Stimulated activated CD4-positive, alpha-beta T cell treated with anti-CD3 and anti-CD28 coated beads, Interleukin-12 subunit alpha, Interleukin-12 subunit beta, amount 100 ng/mL, for 4 hours (primary cell): Measurements from ENCODE around the gene LSM3.

ENCODE experiments used
- DNase-seq: peaks from one replicate; pipeline ENCODE4 v3.0.0-alpha.2; 2020

Gene LSM3

DNA sequence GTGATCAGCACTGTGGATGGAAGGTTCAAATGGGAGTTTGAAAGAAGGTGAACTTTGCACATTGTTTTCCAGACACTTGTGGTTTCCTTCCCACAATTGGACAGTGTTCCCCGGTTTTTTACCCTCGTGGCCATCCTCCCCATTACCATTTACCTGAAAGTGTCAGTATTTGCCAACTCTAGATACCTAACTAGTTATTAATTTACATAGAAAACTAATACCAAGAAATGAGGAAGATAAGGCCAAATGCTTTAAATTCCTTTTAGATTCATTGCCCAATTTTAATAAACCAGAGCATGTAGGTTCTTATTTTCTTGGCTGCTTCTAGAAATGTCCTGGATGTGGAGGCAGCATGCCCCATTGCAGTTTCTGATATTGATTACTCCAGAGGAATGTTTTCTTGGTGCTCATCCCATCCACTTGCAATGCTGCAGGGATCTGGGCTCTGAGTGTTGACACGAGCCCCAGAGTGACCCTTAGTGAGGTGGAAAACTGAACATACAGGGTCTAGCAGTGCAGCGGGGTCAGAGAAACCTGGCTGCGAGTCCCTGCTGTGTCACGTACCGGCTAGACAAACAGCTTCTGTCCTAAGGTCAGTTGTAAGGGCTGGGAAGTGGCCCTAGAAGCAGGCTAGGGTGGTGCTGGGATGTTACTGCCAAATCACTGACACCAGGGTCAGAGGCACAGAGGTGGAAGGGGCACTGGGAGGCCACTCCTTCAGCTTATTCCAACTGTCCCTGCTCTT is 23.5 kb downstream of the LSM3 start:
- DNase-seq, result no peak

GRCh38 chr3:14202874-14203520 is 24.4 kb downstream of the LSM3 start:
- DNase-seq, result no peak

- peak; percentile 16 for DNase-seq
Observed at GRCh38 chr3:14203521-14204079, 25.0 kb downstream of the LSM3 start.

DNA sequence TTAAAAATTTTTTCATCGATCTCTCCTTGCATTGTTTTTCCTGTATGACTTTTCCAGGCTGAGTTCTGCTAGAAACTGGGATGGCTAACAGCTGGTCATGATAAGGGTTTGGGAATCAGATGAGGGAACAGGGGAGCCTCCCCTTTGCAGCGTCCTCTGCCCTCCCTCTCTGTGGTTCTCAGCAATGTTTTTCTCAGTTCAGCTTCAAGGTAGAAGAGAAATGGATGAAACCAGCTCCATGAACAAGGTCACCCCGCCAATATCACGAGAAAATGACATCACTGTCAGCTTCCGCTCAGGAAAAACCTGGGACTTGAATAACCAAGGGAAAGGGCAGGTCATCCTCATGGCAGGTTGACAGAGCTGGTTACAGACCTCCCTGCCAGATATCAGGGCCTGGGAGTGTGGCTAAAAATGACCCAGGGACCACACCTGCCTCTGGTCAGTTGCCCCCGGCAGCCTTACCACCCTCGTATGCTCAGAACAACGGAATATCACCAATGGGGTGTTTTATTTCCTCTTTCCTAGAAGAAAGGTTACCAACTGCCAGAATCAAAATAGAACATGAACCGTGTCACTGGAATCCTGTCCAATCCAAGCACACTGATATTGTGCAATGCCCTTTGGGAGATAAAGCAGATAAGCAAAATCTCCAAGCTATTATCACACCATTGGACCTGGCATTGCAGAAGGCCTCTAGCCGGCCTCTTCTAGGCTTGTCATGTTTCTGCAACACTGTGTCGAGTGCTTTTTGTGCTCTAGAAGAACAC is 26.1 kb downstream of the LSM3 start:
- DNase-seq, result no peak

DNA sequence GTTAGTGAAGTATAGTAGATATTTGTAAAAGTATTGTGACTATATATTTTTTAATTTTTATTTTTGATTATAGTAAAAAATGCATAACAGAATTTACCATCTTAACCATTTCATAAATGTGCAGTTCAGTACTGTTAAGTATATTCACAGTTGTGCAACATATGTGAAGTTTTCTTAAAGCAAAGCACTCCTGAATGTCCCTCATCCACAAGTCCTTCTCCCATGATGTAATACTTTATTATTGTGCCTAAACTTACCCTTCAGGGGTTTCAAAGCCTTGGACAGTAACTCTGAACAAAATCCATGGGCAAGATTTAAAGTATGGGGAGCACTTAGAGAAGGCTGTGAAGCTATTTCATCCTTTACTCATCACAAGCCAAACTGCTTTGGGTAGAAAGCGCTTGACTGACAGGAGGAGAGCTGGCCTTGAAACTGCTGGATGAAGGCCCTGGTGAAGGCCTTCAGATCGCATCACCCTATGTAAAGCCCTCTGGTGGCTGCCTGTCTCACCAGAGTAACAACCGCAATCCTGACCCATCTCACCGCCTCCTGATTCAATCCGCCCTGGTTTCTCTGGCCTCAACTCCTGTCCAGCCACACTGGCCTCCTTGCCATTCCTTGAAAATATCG is 28.0 kb downstream of the LSM3 start:
- no peak for DNase-seq

- no peak for DNase-seq
Observed at GRCh38 chr3:14208168-14208567, 29.6 kb downstream of the LSM3 start.

- no peak for DNase-seq
Observed at GRCh38 chr3:14208977-14209394, 30.4 kb downstream of the LSM3 start.

DNA sequence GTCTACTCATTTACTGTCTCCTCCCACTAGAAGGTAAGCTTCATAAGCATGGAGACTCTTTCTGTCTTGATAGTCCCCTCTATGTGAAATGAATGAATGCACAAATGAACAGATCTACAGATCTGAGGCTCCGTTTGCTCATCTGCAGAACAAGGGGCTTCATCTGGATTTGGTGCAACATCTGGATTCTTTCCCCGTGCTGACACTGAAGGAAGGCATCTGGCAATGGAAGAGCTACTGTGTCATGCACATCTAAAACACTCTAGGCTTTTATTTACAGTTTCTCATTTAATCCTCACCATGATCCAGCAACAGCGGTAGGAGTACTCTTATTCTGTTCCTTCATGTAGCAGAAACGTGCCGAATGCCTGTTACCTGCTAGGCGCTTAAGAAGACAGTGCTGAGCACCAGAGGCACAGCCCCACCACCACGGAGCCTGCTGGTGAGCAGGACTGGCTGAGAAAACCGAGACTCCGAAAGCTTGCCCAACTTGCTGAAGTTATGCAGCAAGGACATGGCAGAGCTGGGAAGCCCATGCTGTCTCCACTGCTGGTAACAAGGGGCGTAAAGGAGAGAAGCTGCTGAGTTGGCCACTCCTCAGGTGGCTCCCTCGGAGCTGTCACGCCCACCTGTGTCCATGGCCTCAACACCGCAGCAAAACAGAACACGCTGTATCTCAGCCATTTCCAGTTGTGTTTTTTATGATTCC is 31.1 kb downstream of the LSM3 start:
- no peak for DNase-seq

DNA sequence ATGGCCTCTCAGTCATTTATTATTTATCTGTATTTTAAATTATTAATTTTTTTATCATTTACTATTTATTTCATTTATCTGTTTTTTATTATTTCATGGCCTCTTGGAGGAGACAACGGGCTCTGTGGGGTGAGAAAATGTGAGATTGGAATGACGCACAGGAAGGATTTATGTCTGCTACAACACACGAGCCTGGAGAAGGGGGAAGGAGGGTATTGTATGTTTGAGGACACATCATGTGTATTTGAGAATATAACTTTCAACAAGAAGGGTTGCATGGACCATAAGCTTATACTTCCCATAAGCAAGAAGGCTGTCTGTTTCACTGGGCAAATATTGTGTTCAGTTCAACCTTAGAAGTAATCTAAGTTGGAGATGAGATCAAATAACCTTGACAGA is 31.7 kb downstream of the LSM3 start:
- no peak for DNase-seq

DNA sequence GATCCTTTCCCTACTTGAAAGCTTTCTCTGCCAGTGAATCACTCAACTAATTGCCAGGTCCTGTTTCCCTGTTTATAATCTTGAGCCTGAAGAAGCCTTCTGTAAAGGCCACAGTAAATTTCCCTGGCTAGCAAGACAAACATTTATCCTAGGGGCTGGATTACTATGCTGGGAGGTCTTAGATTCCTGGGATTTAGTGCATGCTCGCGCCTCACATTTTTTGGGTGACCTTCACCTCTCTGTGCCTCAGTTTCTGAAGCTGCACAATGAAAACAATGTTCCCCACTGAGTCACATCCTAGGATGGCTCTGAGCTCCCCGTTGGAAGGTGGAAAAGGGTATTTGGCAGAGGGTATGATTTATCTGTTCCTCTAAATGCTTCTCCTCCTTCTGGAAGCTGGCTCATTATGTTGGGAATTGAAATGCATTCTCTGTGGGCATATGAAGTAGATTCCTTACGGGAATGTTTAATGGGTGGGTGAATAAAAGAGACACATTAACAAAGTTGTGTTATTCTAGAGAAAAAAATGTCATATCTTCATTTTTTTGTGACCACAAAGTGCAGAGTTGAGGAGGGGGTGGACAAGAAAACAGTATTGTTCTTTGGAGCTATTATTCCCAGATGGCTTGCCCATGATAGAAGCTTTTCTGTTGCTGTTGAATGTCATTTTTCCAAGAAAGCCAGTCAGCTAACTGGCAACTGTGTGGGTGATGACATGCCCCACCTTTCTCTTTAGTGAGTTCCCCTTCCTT is 32.4 kb downstream of the LSM3 start:
- no peak for DNase-seq

- DNase-seq, result no peak
Observed at GRCh38 chr3:14211621-14212020, 33.0 kb downstream of the LSM3 start.

- no peak for DNase-seq
Observed at GRCh38 chr3:14212032-14212431, 33.4 kb downstream of the LSM3 start.

DNA sequence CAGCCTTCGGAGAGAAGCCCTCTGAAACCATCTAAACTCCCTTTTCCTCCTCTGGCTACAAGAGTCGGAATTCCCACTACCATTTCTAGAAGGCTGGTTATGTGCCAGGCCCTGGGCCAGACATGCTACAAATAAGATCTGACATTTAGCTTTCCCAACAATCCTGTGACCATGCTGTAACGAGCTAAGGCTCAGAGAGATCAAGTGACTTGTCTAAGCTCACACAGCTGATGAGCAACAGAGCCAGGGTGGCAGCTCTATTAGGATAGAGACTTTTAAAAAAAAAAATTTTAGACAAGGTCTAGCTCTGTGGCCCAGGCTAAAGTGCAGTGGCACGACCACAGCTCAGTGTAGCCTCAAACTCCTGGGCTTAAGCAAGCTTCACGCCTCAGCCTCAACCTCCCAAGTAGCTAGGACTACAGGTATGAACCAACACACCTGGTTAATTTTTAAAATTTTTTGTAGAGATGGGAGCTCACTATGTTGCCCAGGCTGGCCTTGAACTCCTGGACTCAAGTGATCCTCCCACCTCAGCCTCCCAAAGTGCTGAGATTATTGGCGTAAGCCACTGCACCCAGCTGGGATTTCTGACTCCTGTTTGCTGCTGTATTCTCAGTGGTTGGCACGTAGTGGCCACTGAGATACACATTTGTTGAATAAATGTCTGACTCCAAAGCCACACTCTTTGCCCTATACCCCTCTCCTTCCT is 34.6 kb downstream of the LSM3 start:
- DNase-seq, result no peak

DNA sequence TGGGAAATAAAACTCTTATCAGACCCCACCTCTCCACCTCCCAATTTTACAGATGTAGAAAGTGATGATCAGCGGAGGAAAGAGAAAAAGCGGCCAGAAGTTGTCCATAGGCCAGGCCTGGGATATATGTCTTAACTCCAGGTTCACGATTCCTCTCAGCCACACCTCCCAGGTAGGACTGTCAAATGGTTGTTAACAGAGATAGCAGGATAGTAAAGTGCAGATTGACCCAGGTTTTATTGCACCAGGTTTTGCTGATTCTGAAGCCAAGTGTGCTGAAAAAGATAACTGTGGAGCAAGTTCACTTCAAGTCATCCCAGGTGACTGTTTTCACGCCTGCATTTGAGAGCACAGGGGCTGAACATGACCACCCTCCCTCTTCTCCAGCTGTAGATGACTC is 36.1 kb downstream of the LSM3 start:
- DNase-seq, result no peak

DNA sequence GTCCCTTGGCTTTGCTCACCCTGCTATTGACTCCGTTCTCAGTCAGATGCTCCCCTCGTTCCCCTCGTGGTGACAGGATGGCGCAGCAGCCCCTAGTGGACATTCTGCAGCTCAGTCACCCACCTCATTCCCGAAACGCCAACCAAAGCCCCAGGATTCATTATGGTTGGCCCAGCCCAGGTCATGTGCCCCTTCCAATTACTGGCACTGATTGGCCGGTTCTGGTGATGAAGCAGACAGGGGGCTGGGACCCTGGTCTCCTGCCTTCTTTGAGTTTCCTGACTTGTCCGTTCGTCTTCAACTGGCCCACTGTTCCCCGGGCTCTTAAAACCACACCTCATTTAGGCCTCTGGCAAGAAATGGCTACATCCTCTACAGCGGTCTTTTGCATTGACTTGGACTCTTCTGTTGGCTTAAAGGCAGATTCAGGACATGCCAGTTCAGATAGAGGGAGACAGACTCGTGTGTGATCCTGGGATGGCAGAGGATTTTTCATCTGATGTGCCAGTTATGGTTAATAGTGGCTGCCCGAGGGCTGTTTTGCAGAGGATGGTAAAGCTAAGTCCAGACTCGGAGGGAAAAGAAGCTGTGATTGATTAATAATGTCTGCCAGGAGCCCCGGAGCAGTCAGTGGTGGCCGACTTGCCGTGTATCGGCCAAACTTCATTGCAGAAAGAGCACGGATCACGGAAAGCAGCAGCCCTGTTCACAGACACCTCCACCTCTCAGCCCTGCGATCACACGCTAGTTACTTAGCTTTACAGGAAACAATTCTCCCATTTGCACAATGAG is 37.8 kb downstream of the LSM3 start:
- DNase-seq, result peak; percentile 28

DNA sequence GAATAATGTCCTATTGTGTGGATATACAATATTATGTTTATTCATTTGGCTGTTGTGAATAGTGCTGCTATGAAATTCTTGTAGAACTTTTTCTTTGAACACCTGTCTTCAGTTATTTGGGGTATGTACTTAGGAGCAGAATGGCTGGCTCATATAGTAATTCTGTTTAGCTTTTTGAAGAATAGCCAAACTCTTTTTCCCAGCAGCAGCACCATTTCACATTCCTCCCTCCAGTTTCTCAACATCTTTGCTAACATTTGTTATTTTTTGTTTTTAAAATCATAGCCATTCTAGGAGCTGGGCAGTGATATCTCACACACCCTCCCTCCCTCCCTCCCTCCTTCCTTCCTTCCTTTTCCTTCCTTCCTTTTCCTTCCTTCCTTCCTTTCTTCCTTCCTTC is 39.7 kb downstream of the LSM3 start:
- DNase-seq, result no peak

GRCh38 chr3:14220933-14221332 is 42.3 kb downstream of the LSM3 start:
- no peak for DNase-seq

- DNase-seq, result no peak
Observed at GRCh38 chr3:14221902-14222301, 43.3 kb downstream of the LSM3 start.

GRCh38 chr3:14222457-14222856 is 43.8 kb downstream of the LSM3 start:
- no peak for DNase-seq

DNA sequence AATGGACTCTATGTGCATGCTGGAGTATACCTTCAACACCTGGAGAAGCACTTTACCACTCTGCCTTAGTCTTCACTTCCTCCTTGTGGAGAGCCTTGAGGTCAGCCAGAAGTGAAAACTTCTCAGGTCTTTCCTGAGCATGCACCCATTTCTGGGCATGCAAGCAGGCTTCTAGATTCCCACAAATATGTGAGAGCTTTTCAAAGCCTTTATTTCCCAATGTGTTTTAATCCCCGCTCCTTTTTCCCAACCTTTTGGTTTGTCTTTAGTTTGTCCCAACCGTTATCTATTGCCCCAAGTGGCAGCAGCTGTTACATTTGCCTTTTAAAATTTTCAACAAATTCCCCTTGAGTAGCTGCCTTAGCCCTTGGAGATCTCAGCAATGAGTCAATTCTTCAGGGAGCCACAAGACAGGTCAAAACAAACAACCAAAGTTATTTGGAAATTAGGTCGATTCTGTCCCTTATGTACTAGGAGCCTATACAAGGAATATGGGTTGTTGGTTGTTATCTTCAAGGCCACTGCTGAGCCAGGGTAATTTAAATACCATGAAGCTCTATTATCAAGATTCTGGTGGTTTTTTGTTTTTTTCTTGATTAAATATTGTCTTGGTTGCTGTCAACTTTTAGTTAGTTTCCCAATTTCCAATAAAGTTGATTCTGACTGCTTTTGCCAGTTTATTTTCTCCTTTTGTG is 44.4 kb downstream of the LSM3 start:
- no peak for DNase-seq
